ENCODE measurements around the gene SPRYD3.
"Not testable (repeated sequence)": the region's sequence is repeated elsewhere in the genome, so short reads cannot be mapped to it uniquely, and the experiment has no call there.

GRCh38 chr12:53094796-53095595 lies 15.8 kb upstream of the SPRYD3 start:
- TF ChIP-seq EZH2, CTCF, EZH2phosphoT487 (IDR thresholded peaks at IDR 0.05): not testable (repeated sequence)
